Heart right ventricle (tissue), 16 donors: Measurements from ENCODE around the gene COPS3. TPM values are rescaled to one million over a fixed set of nuclear protein-coding genes. Genes with fewer than 3 reads are reported as not detected.

Experiments
- ATAC-seq, 8 donors: fragments of 200-7000 bp; cut with Tn5 transposase; one replicate each; pipeline ENCODE4 v1.9.1; 2020; ENCODE audit warnings: mild to moderate bottlenecking in 8 of 8, moderate library complexity in 8 of 8, moderate number of reproducible peaks in 1 of 8
- DNase-seq, 2 donors: peaks; one replicate each; pipeline ENCODE4 v3.0.0-alpha.2; 2020
- H3K27ac ChIP-seq, 10 donors: fragments of 200-600 bp; sonication (generic) in 2 of 10; one replicate each; pipeline versions ENCODE4 v1.5.0 to v1.8.0; 2020 to 2022; ENCODE audit warnings: mild to moderate bottlenecking in 3 of 10
- H3K27me3 ChIP-seq, 7 donors: fragments of 200-600 bp; one replicate each; pipeline ENCODE4 v1.8.0; 2021 to 2022; ENCODE audit warnings: mild to moderate bottlenecking in 2 of 7
- H3K36me3 ChIP-seq, 9 donors: fragments of 200-600 bp; sonication (generic) in 1 of 9; one replicate each; pipeline versions ENCODE4 v1.5.0 to v1.8.0; 2020 to 2022; ENCODE audit warnings: mild to moderate bottlenecking in 2 of 9
- H3K4me1 ChIP-seq, 9 donors: fragments of 200-600 bp; sonication (generic) in 1 of 9; one replicate each; pipeline versions ENCODE4 v1.5.0 to v1.8.0; 2020 to 2022; ENCODE audit warnings: mild to moderate bottlenecking in 4 of 9
- H3K4me3 ChIP-seq, 10 donors: fragments of 200-600 bp; sonication (generic) in 2 of 10; one replicate each; pipeline versions ENCODE4 v1.5.0 to v1.8.0; 2020 to 2022; ENCODE audit warnings: mild to moderate bottlenecking in 7 of 10, moderate library complexity in 2 of 10
- H3K9me3 ChIP-seq, 11 donors: fragments of 200-600 bp in 10 of 11; sonication (generic) in 2 of 11; one replicate each; pipeline versions ENCODE4 v1.5.0 to v1.8.0; 2013 to 2022; ENCODE audit warnings: mild to moderate bottlenecking in 2 of 11, control low read depth in 1 of 11, moderate library complexity in 1 of 11
- WGBS, 2 donors: extraction: QIAGEN DNeasy Blood & Tissue Kit; methylation state at CpG; one replicate each; pipeline ENCODE4 v1.1.7; 2013; ENCODE audit warnings: inconsistent platforms in 1 of 2; 5-methylcytosine and 5-hydroxymethylcytosine counted together
- intact Hi-C, 10 donors: fragments of 100-400 bp; cut with DNase I; formaldehyde crosslinking; loops; one replicate each; pipeline versions ENCODE4 v1.11.1 to v1.14.2; 2022
- polyA plus RNA-seq, 2 donors: library from polyadenylated mRNA; stranded (reverse); fragments of 200-250 nt; gene quantifications; one replicate each; pipeline ENCODE4 v1.2.3, GENCODE V29; 2013
- total RNA-seq, 10 donors: library from RNA; stranded (reverse); fragmentation: NEBNext Ultra II Directional in 3 of 10; extraction: Animal tissue kit (Norgen Biotek cat#: 25700) in 3 of 10; gene quantifications; one replicate each; pipeline versions ENCODE4 v1.2.1 to v1.2.4, GENCODE V29; 2021 to 2023
- TF ChIP-seq, protein P1 (sequence below), 9 donors: fragments of 200-600 bp; sonication (generic) in 2 of 9; IDR thresholded peaks; one replicate each; pipeline versions ENCODE4 v1.5.0 to v1.8.0; 2021 to 2022; ENCODE audit warnings: antibody characterized with exemption in 9 of 9, mild to moderate bottlenecking in 5 of 9, moderate library complexity in 1 of 9
- donor health status: Arrhythmogenic right ventricular cardiomyopathy.
- donor health status: ischemic (EF 13 %, LVEDD 7.1; RV severe dilation, severe dysfunction).
- donor health status: healthy with polysubstance abuse.
- donor health status: DM: no; HTN: yes; CAD: no.
- donor health status: DM: no; HTN: no; CAD: no.
- donor health status: ischemic (EF 25% LVEDD 6.9; RV normal size, moderate dysfunction).
- donor health status: ischemic (EF 25% LVEDD 5.7; RV mildly dilated, moderate dysfunction).
- donor health status: healthy.
- donor health status: DM: yes; HTN: yes; CAD: no.
- donor health status: Ischemic cardiomyopathy.
- donor health status: ischemic (EF 35%, LVEDD 5.7; RV mildly dilated, moderate dysfunction).
- donor health status: nonischemic (EF 11% LVEDD 7.7; RV severe dilation, severe dysfunction).
- donor health status: DM: yes; HTN: yes; CAD: no.
- donor health status: PGD.
- donor health status: ischemic (EF 29% LVEDD 5.4; RV normal size, mild dysfunction).
- donor health status: nonischemic (EF 23%, LVEDD 6.1; RV moderate dilation, normal function).

Gene COPS3
- total and polyA plus RNA-seq, 12 donors = 23.4 to 84.6 (median 71.1) TPM

DNA sequence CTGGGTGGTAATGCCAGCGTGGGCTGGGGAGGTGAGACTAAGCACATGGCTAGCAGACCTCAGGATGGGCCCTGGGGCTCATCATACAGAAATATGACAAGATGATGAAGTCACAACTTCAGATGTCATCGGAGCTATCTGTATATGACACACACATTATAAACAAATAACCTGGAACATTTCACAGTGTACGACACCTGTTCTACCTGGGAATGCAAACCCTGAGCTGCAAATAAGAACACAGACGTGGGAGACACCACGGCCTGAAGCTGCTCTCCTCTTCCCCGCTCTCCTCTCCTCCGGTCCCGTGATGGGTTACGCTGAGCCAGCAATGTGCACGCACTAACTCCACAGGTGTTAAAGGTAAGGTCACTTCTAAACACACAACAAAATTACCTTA is 79.8 kb downstream of the COPS3 start:
- intact Hi-C loops = loop anchor here in 2 of 10 donors (10.0 kb wide), 1 partner anchor 196 kb away; no protein-coding TSS in a partner anchor
- Histone ChIP-seq H3K9me3 (no peaks in the 10 kb centered on the region), H3K27ac (peak overlapping the region in 7 of 10 donors; percentile 21 to 87 (median 55)), H3K4me3 (no peak overlapping the region), H3K4me1 (peaks cover 23 to 59% (median 42%) of the 10 kb centered on the region in 9 donors), H3K36me3 (peaks cover 0 to 19% (median 0%) of the 10 kb centered on the region in 9 donors), H3K27me3 (no peaks in the 10 kb centered on the region)
- ATAC-seq (no peak), DNase-seq (no peak)
- TF ChIP-seq, protein P1, sequence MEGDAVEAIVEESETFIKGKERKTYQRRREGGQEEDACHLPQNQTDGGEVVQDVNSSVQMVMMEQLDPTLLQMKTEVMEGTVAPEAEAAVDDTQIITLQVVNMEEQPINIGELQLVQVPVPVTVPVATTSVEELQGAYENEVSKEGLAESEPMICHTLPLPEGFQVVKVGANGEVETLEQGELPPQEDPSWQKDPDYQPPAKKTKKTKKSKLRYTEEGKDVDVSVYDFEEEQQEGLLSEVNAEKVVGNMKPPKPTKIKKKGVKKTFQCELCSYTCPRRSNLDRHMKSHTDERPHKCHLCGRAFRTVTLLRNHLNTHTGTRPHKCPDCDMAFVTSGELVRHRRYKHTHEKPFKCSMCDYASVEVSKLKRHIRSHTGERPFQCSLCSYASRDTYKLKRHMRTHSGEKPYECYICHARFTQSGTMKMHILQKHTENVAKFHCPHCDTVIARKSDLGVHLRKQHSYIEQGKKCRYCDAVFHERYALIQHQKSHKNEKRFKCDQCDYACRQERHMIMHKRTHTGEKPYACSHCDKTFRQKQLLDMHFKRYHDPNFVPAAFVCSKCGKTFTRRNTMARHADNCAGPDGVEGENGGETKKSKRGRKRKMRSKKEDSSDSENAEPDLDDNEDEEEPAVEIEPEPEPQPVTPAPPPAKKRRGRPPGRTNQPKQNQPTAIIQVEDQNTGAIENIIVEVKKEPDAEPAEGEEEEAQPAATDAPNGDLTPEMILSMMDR (IDR thresholded peaks at IDR 0.05) = no peak
- 85 to 86% methylated on average over 10 of the region's 10 CpGs for WGBS, 2 donors

DNA sequence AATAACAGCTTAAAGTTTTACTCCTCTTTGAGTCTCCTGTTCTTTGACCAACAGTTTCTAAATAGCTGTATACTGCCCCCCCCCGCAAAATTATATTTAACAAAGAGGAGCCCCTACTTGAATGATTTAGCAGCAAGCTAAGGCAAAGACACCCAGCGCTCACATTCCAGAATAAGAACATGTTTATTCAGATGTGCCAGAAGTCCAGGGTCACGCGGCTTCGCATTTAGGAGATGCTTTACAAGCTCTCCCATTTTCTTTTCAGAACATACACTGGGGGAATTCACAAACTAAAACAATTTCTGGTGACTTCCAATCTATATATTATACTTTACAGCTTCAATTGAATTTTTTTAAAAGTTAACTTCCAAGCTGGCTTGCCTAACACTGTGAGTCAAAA is 80.2 kb downstream of the COPS3 start:
- H3K36me3 ChIP-seq = peaks cover 0 to 19% (median 0%) of the 10 kb centered on the region in 9 donors
- WGBS, 2 donors = 46 to 64% methylated on average over 5 of the region's 5 CpGs
- ATAC-seq (no peak), DNase-seq (no peak)
- H3K27me3 ChIP-seq = no peaks in the 10 kb centered on the region
- H3K9me3 ChIP-seq = no peaks in the 10 kb centered on the region
- no peak overlapping the region for H3K4me3 ChIP-seq
- intact Hi-C loops = loop anchor here in 2 of 10 donors (10.0 kb wide), 1 partner anchor 196 kb away; no protein-coding TSS in a partner anchor
- TF ChIP-seq, protein P1 (IDR thresholded peaks at IDR 0.05) = no peak
- peak overlapping the region in 6 of 10 donors; percentile 21 to 87 (median 56) for H3K27ac ChIP-seq
- peaks cover 22 to 58% (median 42%) of the 10 kb centered on the region in 9 donors for H3K4me1 ChIP-seq

- ATAC-seq (no peak), DNase-seq (no peak)
- H3K27me3 ChIP-seq = no peaks in the 10 kb centered on the region
- 76 to 86% methylated on average over 7 of the region's 7 CpGs for WGBS, 2 donors
- H3K9me3 ChIP-seq = no peaks in the 10 kb centered on the region
- peaks cover 17 to 53% (median 37%) of the 10 kb centered on the region in 9 donors for H3K4me1 ChIP-seq
- TF ChIP-seq, protein P1 (IDR thresholded peaks at IDR 0.05) = no peak
- H3K4me3 ChIP-seq = no peak overlapping the region
- peaks cover 0 to 19% (median 0%) of the 10 kb centered on the region in 9 donors for H3K36me3 ChIP-seq
- intact Hi-C loops = loop anchor here in 2 of 10 donors (10.0 kb wide), 1 partner anchor 196 kb away; no protein-coding TSS in a partner anchor
- peak overlapping the region in 4 of 10 donors; percentile 43 to 87 (median 70) for H3K27ac ChIP-seq
Observed at GRCh38 chr17:17200311-17200710, 80.7 kb downstream of the COPS3 start.

GRCh38 chr17:17198281-17198680 is 82.8 kb downstream of the COPS3 start:
- Histone ChIP-seq H3K27ac (no peak overlapping the region), H3K36me3 (peaks cover 0 to 19% (median 0%) of the 10 kb centered on the region in 9 donors), H3K27me3 (no peaks in the 10 kb centered on the region), H3K4me3 (no peak overlapping the region), H3K4me1 (peaks cover 4 to 35% (median 20%) of the 10 kb centered on the region in 9 donors), H3K9me3 (no peaks in the 10 kb centered on the region)
- TF ChIP-seq, protein P1 (IDR thresholded peaks at IDR 0.05) = no peak
- DNase-seq (no peak), ATAC-seq (no peak)
- intact Hi-C loops = no loop called here
- 86 to 92% methylated on average over 1 of the region's 1 CpG for WGBS, 2 donors
